ENCODE measurements around the gene CYB561D1. TPM values are rescaled to one million over a fixed set of nuclear protein-coding genes. Genes with fewer than 3 reads are reported as not detected.
A peak's percentile ranks its signal among the peaks of the same experiment; 100 is the strongest.

Gene CYB561D1
- total and polyA plus RNA-seq, 2 of the 13 experiments (the other 11 are each of a cell fraction or from before 2014, with no cell fraction given) = 3.9 to 4.1 TPM

GRCh38 chr1:109493805-109494539 is at the start of gene CYB561D1 (continued):
- TF ChIP-seq ZNF691 (CRISPR knock-in tag; IDR thresholded peaks at IDR 0.05; ENCODE audit: borderline replicate concordance, low read depth) = peak; percentile 25; the same call in 1 of the 2 replicates
- TF ChIP-seq ZNF414 (CRISPR knock-in tag; IDR thresholded peaks at IDR 0.05) = peak; percentile 44; the same call in 1 of the 2 replicates
- peak; percentile 90 for TF ChIP-seq PHF8 (CRISPR knock-in tag; IDR thresholded peaks at IDR 0.05)
- TF ChIP-seq SATB2 (CRISPR knock-in tag; IDR thresholded peaks at IDR 0.05) = no peak
- no peak for TF ChIP-seq BHLHE40 (IDR thresholded peaks at IDR 0.05; ENCODE audit: low read length)
- no peak for TF ChIP-seq HNRNPUL1 (IDR thresholded peaks at IDR 0.05; ENCODE audit: low read depth, low read length)
- peak; percentile 46; the same call in 1 of the 2 replicates for TF ChIP-seq MEIS2 (CRISPR knock-in tag; IDR thresholded peaks at IDR 0.05)
- peak; percentile 67 for TF ChIP-seq SKI (IDR thresholded peaks at IDR 0.05; ENCODE audit: partially characterized antibody)
- TF ChIP-seq HNF1B (CRISPR knock-in tag; IDR thresholded peaks at IDR 0.05) = peak; percentile 91
- no peak for TF ChIP-seq ZSCAN22 (CRISPR knock-in tag; IDR thresholded peaks at IDR 0.05)
- 0 out of 2 replicates have a peak, but pooled peaks have one; percentile 41 for TF ChIP-seq ZNF788 (CRISPR knock-in tag; IDR thresholded peaks at IDR 0.05; ENCODE audit: borderline replicate concordance)
- no peak for TF ChIP-seq ZNF513 (CRISPR knock-in tag; conservative IDR thresholded peaks at IDR 0.05)
- TF ChIP-seq ZSCAN20 (CRISPR knock-in tag; IDR thresholded peaks at IDR 0.05; ENCODE audit: borderline replicate concordance) = peak; percentile 86; the same call in 1 of the 2 replicates
- 0 out of 2 replicates have a peak, but pooled peaks have one; percentile 57 for TF ChIP-seq ZNF556 (CRISPR knock-in tag; IDR thresholded peaks at IDR 0.05; ENCODE audit: borderline replicate concordance)
- peak; percentile 62 for TF ChIP-seq ZNF781 (CRISPR knock-in tag; IDR thresholded peaks at IDR 0.05; ENCODE audit: borderline replicate concordance, not compliant biosample characterization)
- no peak for TF ChIP-seq AFF4 (CRISPR knock-in tag; IDR thresholded peaks at IDR 0.05)
- no peak for TF ChIP-seq ZNF253 (CRISPR knock-in tag; IDR thresholded peaks at IDR 0.05; ENCODE audit: borderline replicate concordance)
- TF ChIP-seq ZNF274 (CRISPR knock-in tag; IDR thresholded peaks at IDR 0.05) = no peak
- 0 out of 2 replicates have a peak, but pooled peaks have one; percentile 34 for TF ChIP-seq SMYD3 (CRISPR knock-in tag; IDR thresholded peaks at IDR 0.05)
